ENCODE data around the gene VAV3.
"Not testable (repeated sequence)": the region's sequence is repeated elsewhere in the genome, so short reads cannot be mapped to it uniquely, and the experiment has no call there.

The VAV3 gene

GRCh38 chr1:107661158-107661557 is 303.8 kb downstream of the VAV3 start:
- no peak for DNase-seq (ENCODE audit: low spot score)
- TF ChIP-seq, protein P1, sequence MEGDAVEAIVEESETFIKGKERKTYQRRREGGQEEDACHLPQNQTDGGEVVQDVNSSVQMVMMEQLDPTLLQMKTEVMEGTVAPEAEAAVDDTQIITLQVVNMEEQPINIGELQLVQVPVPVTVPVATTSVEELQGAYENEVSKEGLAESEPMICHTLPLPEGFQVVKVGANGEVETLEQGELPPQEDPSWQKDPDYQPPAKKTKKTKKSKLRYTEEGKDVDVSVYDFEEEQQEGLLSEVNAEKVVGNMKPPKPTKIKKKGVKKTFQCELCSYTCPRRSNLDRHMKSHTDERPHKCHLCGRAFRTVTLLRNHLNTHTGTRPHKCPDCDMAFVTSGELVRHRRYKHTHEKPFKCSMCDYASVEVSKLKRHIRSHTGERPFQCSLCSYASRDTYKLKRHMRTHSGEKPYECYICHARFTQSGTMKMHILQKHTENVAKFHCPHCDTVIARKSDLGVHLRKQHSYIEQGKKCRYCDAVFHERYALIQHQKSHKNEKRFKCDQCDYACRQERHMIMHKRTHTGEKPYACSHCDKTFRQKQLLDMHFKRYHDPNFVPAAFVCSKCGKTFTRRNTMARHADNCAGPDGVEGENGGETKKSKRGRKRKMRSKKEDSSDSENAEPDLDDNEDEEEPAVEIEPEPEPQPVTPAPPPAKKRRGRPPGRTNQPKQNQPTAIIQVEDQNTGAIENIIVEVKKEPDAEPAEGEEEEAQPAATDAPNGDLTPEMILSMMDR (IDR thresholded peaks at IDR 0.05; ENCODE audit: borderline replicate concordance, control extremely low read depth, extremely low read depth, insufficient read depth, missing control alignments), result no peak
- in situ Hi-C loops (cut with MboI; ENCODE audit: low sequenced_read_pairs, unreplicated experiment), result no loop called here

DNA sequence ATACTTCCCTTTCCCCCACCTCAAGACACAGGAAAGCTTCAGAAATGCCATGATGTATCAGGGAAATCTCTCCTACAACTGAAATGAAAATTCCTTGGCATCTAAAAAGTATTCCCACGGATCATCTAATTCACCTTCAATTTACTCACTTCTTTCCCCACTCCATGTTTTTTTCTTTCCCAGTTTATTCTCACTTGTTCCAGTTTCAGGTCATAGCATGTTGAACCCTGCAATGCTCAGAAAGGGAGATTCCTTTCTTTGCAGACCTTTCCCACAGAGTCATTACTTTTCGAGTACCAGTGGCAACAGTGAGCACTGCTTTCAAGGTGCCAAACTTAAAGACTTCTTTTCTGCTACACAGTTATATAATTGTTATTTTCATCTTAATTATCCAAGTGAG is 305.0 kb downstream of the VAV3 start:
- in situ Hi-C loops (cut with MboI; ENCODE audit: low sequenced_read_pairs, unreplicated experiment), result no loop called here
- TF ChIP-seq, protein P1 (IDR thresholded peaks at IDR 0.05; ENCODE audit: borderline replicate concordance, control extremely low read depth, extremely low read depth, insufficient read depth, missing control alignments), result no peak
- no peak for DNase-seq (ENCODE audit: low spot score)

DNA sequence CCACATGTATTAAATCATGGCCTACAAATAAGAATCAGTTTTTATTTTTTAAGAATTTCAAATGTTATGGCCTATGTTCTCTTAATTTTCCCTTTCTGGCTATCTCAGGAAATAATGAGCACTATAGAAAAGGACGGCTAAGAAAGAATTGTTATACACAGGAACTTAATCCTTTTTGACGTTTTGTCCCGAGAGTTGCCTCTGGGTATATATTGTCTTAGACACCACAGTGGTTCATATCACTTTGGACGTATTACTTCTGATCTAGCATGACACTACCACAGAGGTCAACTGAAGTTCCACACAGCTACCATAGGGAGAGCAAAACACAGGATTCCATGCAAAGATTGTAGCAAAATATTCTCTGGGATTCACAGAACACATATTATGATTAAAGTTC is 307.6 kb downstream of the VAV3 start:
- TF ChIP-seq, protein P1 (IDR thresholded peaks at IDR 0.05; ENCODE audit: borderline replicate concordance, control extremely low read depth, extremely low read depth, insufficient read depth, missing control alignments), result no peak
- no peak for DNase-seq (ENCODE audit: low spot score)
- in situ Hi-C loops (cut with MboI; ENCODE audit: low sequenced_read_pairs, unreplicated experiment), result no loop called here

- no peak for DNase-seq (ENCODE audit: low spot score)
- in situ Hi-C loops (cut with MboI; ENCODE audit: low sequenced_read_pairs, unreplicated experiment), result no loop called here
- TF ChIP-seq, protein P1 (IDR thresholded peaks at IDR 0.05; ENCODE audit: borderline replicate concordance, control extremely low read depth, extremely low read depth, insufficient read depth, missing control alignments), result no peak
Measured at GRCh38 chr1:107653765-107654164, 311.2 kb downstream of the VAV3 start.

DNA sequence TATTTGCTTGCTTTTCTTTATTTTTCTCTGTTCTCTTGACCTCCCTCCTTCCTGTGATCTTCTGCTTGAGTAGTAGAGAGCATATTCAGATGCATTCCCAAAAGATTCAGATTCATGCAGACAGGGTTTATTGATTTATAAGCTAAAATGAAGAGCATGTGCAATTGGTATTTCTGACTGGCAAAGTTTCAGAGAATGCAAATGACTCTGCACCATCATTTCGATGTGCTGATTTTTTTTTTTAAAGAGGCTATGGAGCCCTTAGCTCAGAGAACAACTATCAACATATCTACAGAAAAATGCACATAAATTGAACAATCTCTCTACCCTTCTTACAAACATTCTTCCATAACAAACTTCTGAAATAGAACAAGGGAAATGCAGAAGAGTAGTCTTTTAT is 312.0 kb downstream of the VAV3 start:
- TF ChIP-seq, protein P1 (IDR thresholded peaks at IDR 0.05; ENCODE audit: borderline replicate concordance, control extremely low read depth, extremely low read depth, insufficient read depth, missing control alignments), result no peak
- no peak for DNase-seq (ENCODE audit: low spot score)
- in situ Hi-C loops (cut with MboI; ENCODE audit: low sequenced_read_pairs, unreplicated experiment), result no loop called here

DNA sequence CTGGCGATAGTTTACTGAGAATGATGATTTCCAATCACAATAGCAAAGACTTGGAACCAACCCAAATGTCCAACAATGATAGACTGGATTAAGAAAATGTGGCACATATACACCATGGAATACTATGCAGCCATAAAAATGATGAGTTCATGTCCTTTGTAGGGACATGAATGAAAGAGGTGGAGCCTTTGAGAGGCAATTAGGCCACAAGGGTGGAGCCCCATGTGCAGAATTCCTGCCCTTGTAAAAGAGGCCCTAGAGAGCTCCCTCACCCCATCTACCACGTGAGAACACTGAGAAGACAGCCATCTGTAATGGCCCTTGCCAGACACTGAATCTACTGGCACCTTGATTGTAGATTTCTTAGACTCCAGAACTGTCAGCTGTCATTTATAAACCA is 314.2 kb downstream of the VAV3 start:
- DNase-seq (ENCODE audit: low spot score); in situ Hi-C loops (cut with MboI; ENCODE audit: low sequenced_read_pairs, unreplicated experiment): not testable (repeated sequence)

- in situ Hi-C loops (cut with MboI; ENCODE audit: low sequenced_read_pairs, unreplicated experiment), result no loop called here
- TF ChIP-seq, protein P1 (IDR thresholded peaks at IDR 0.05; ENCODE audit: borderline replicate concordance, control extremely low read depth, extremely low read depth, insufficient read depth, missing control alignments), result no peak
- DNase-seq (ENCODE audit: low spot score), result no peak
Measured at GRCh38 chr1:107649023-107649422, 316.0 kb downstream of the VAV3 start.

All from GM13976 (cell line).